Endothelial cell of umbilical vein (primary cell): ENCODE results near the gene TPCN1. TPM values are rescaled to one million over a fixed set of nuclear protein-coding genes. Genes with fewer than 3 reads are reported as not detected.

Source experiments
- BruUV-seq: library from RNA; stranded (reverse); fragments of 400-500 nt; replicated peaks from 2 replicates; lab custom pipeline; 2021; lab: Mats Ljungman, UMichigan
- CTCF ChIA-PET: fragments of 300-600, 350-600 bp; sonication (Branson Sonifier 250); formaldehyde crosslinking; loops from one replicate; lab custom pipeline; 2021; ENCODE audit warnings: antibody characterized with exemption, inconsistent platforms; lab: Charles Lee
- POLR2A ChIA-PET: fragments of 300-600, 350-600 bp; sonication (Branson Sonifier 250); formaldehyde crosslinking; loops from one replicate; lab custom pipeline; 2021; ENCODE audit warnings: antibody characterized with exemption, inconsistent platforms; lab: Charles Lee
- DNase-seq: peaks from one replicate; pipeline ENCODE4 v3.0.0-alpha.2; 2011; ENCODE audit warnings: low read depth, low spot score
- FAIRE-seq: peaks from 2 replicates; lab custom pipeline; 2011; peaks lifted over from hg19 to GRCh38; lab: Jason Lieb, UNC
- H2AFZ ChIP-seq: 2 replicates; pipeline ENCODE4 v1.6.0; 2012; ENCODE audit warnings: low read depth, low read length, control low read depth, inconsistent platforms
- H3K27ac ChIP-seq: 2 replicates; pipeline ENCODE4 v1.5.1; 2011; ENCODE audit warnings: low read depth, mild to moderate bottlenecking, control low read depth, low read length, moderate library complexity; ENCODE audit not compliant: insufficient read depth
- H3K27me3 ChIP-seq, 2 experiments: 2 replicates each; pipeline versions ENCODE4 v1.6.0 to v1.6.1; 2011; ENCODE audit warnings: low read length in 2 of 2, mixed read lengths in 1 of 2; ENCODE audit not compliant: control insufficient read depth in 2 of 2, insufficient read depth in 2 of 2
- H3K36me3 ChIP-seq, 2 experiments: 2 replicates in 1 of 2; 3 replicates in 1 of 2; pipeline ENCODE4 v1.5.1; 2011; ENCODE audit warnings: low read length in 2 of 2, mild to moderate bottlenecking in 1 of 2, moderate library complexity in 1 of 2; ENCODE audit not compliant: control insufficient read depth in 2 of 2, insufficient read depth in 2 of 2; ENCODE audit errors: extremely low read depth in 1 of 2
- H3K4me1 ChIP-seq: 3 replicates; pipeline ENCODE4 v1.5.1; 2011; ENCODE audit warnings: mild to moderate bottlenecking, low read length; ENCODE audit not compliant: control insufficient read depth, insufficient read depth; ENCODE audit errors: extremely low read depth
- H3K4me2 ChIP-seq: 2 replicates; pipeline ENCODE4 v1.6.1; 2011; ENCODE audit warnings: low read length, control low read depth, mixed read lengths; ENCODE audit not compliant: insufficient read depth
- H3K4me3 ChIP-seq, 3 experiments: fragments of 200-600 bp in 1 of 3; sonication (generic), shearing (Covaris generic) in 1 of 3; replicated peaks in 1 of 3; 2 replicates each; pipeline ENCODE4 v1.5.1; 2011 to 2016; ENCODE audit warnings: control low read depth in 3 of 3, low read length in 3 of 3, mild to moderate bottlenecking in 2 of 3, inconsistent platforms in 1 of 3, low read depth in 1 of 3, moderate library complexity in 1 of 3; ENCODE audit not compliant: insufficient read depth in 1 of 3
- H3K79me2 ChIP-seq: 2 replicates; pipeline ENCODE4 v1.6.0; 2012; ENCODE audit warnings: low read length, inconsistent platforms; ENCODE audit not compliant: control insufficient read depth, insufficient read depth
- H3K9ac ChIP-seq: replicated peaks from 2 replicates; pipeline ENCODE3; 2011; ENCODE audit warnings: low read length, control low read depth; ENCODE audit not compliant: insufficient read depth; ENCODE audit errors: extremely low read depth
- H3K9me1 ChIP-seq: replicated peaks from 3 replicates; pipeline ENCODE4 v1.6.0; 2011; ENCODE audit warnings: mild to moderate bottlenecking, low read length; ENCODE audit not compliant: control insufficient read depth, insufficient read depth; ENCODE audit errors: extremely low read depth
- H3K9me3 ChIP-seq: replicated peaks from 2 replicates; pipeline ENCODE4 v1.5.1; 2012; ENCODE audit warnings: low read length, inconsistent platforms; ENCODE audit not compliant: control insufficient read depth, insufficient read depth
- H4K20me1 ChIP-seq: replicated peaks from 2 replicates; pipeline ENCODE3; 2011; ENCODE audit warnings: mild to moderate bottlenecking, low read length; ENCODE audit not compliant: control insufficient read depth, insufficient read depth; ENCODE audit errors: extremely low read depth
- CTCF ChIP-seq, 2 donors: IDR thresholded peaks; 1 replicate in 1 of 2; 2 replicates in 1 of 2; pipeline ENCODE4 v1.5.1; 2011; ENCODE audit warnings: low read length in 2 of 2, mild to moderate bottlenecking in 2 of 2, moderate library complexity in 2 of 2, control low read depth in 1 of 2, inconsistent platforms in 1 of 2, low read depth in 1 of 2; ENCODE audit not compliant: insufficient read depth in 1 of 2; ENCODE audit errors: extremely low read depth in 1 of 2
- EZH2 ChIP-seq: IDR thresholded peaks from 2 replicates; pipeline ENCODE4 v1.6.1; 2012; ENCODE audit warnings: borderline replicate concordance, low read depth, mild to moderate bottlenecking, moderate library complexity, low read length, inconsistent platforms; ENCODE audit not compliant: severe bottlenecking
- FOS ChIP-seq: IDR thresholded peaks from 2 replicates; pipeline ENCODE4 v1.6.1; 2011; ENCODE audit warnings: mild to moderate bottlenecking, low read length, moderate library complexity, borderline replicate concordance; ENCODE audit not compliant: insufficient read depth
- GATA2 ChIP-seq: IDR thresholded peaks from 2 replicates; pipeline ENCODE4 v1.7.0; 2011; ENCODE audit warnings: low read depth, mild to moderate bottlenecking, moderate library complexity, mixed read lengths, low read length; ENCODE audit not compliant: insufficient read length, insufficient read depth
- JUN ChIP-seq: IDR thresholded peaks from 2 replicates; pipeline ENCODE4 v1.6.1; 2011; ENCODE audit warnings: borderline replicate concordance, low read depth; ENCODE audit not compliant: insufficient read length, insufficient read depth
- MYC ChIP-seq: IDR thresholded peaks from one replicate; pipeline ENCODE4 v1.6.1; 2011; ENCODE audit warnings: mild to moderate bottlenecking, low read depth, low read length
- POLR2A ChIP-seq: IDR thresholded peaks from 2 replicates; pipeline ENCODE4 v1.6.1; 2012; ENCODE audit warnings: low read depth, mild to moderate bottlenecking, control low read depth, low read length
- POLR2AphosphoS5 ChIP-seq: IDR thresholded peaks from 2 replicates; pipeline ENCODE4 v1.6.1; 2012; ENCODE audit warnings: low read depth, mild to moderate bottlenecking, control low read depth, low read length, moderate library complexity; ENCODE audit not compliant: insufficient read depth
- dilution Hi-C: fragments of 300-500 bp; cut with MboI; formaldehyde crosslinking; loops from one replicate; pipeline ENCODE4 v1.15.0; 2019; ENCODE audit warnings: low sequenced_read_pairs; ENCODE audit not compliant: extremely low pct_ligation_motif_present
- intact Hi-C: fragments of 100-400 bp; cut with micrococcal nuclease; formaldehyde crosslinking; loops from one replicate; pipeline ENCODE4 v1.10.0; 2022
- polyA plus RNA-seq, 4 experiments: library from polyadenylated mRNA; depleted of rRNA in 3 of 4; stranded (reverse) in 3 of 4; unstranded in 1 of 4; fragments of >200 nt; gene quantifications; 2 replicates each; pipeline versions ENCODE4 v1.2.1 to v1.2.3, GENCODE V29; 2011 to 2012; ENCODE audit warnings: missing spikeins in 1 of 4
- total RNA-seq: library from RNA; stranded (reverse); gene quantifications from 2 replicates; pipeline ENCODE4 v1.2.3, GENCODE V29; 2021
- TF ChIP-seq, protein P1 (sequence below): IDR thresholded peaks from 2 replicates; pipeline ENCODE4 v1.6.1; 2011; ENCODE audit not compliant: insufficient read depth, insufficient read length

TPCN1 gene
- total and polyA plus RNA-seq, 2 donors (not counting 3 experiments of a cell fraction or from before 2014, with no cell fraction given) = 19.5 to 28.3 TPM

DNA sequence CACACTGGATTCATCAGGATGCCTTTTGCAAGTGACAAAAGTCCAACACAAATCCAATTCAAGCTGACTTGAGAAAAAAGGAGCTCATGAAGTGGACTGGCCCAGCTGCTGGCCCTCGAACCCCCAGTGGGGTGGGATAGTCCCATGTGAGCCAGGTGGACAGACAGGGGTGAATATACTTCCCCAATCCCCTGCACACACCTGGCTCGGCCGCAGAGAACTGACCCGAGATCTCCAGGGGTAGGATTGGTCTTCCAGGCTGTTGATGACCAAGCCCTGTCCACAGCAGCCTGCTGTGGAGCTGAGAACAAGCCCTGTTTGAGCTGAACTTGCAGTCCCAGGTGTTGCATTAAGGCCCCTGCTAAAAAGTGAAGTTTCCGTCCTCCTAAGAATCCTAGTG lies 56.2 kb downstream of the TPCN1 start:
- no peak for TF ChIP-seq MYC
- H4K20me1 ChIP-seq = no peaks in the 10 kb centered on the region
- intact Hi-C loops = no loop called here
- H3K9me1 ChIP-seq = no peaks in the 10 kb centered on the region
- BruUV-seq = no TSS peak
- ChIA-PET POLR2A (interaction anchor here (0.6 kb wide), 1 partner anchor 12 kb away, joined by 3 read pairs; no protein-coding TSS in a partner anchor), CTCF (no interaction called here)
- dilution Hi-C loops = no loop called here
- no peaks in the 10 kb centered on the region for H3K9me3 ChIP-seq
- no peak overlapping the region for H2AFZ ChIP-seq
- H3K36me3 ChIP-seq = peaks cover 0 to 11% of the 10 kb centered on the region in 2 experiments
- no peaks in the 10 kb centered on the region for H3K79me2 ChIP-seq
- FAIRE-seq = no peak
- H3K9ac ChIP-seq = no peak overlapping the region
- no peaks in the 10 kb centered on the region for H3K27me3 ChIP-seq
- H3K4me2 ChIP-seq = no peak overlapping the region
- no peak overlapping the region for H3K4me3 ChIP-seq
- H3K4me1 ChIP-seq = no peaks in the 10 kb centered on the region
- DNase-seq = no peak
- H3K27ac ChIP-seq = no peak overlapping the region

GRCh38 chr12:113278141-113278540 lies 56.9 kb downstream of the TPCN1 start:
- DNase-seq (no peak), FAIRE-seq (no peak)
- dilution Hi-C loops (no loop called here), intact Hi-C loops (no loop called here)
- H3K9me1 ChIP-seq = no peaks in the 10 kb centered on the region
- BruUV-seq = no TSS peak
- H3K9me3 ChIP-seq = no peaks in the 10 kb centered on the region
- ChIA-PET CTCF (no interaction called here), POLR2A (no interaction called here)
- H3K4me1 ChIP-seq = no peaks in the 10 kb centered on the region
- H3K9ac ChIP-seq = no peak overlapping the region
- H3K36me3 ChIP-seq = peaks cover 0 to 8% of the 10 kb centered on the region in 2 experiments
- no peak for TF ChIP-seq JUN
- TF ChIP-seq GATA2 = no peak
- TF ChIP-seq, protein P1, sequence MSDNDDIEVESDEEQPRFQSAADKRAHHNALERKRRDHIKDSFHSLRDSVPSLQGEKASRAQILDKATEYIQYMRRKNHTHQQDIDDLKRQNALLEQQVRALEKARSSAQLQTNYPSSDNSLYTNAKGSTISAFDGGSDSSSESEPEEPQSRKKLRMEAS = no peak
- no peak for TF ChIP-seq POLR2AphosphoS5
- TF ChIP-seq POLR2A = no peak
- TF ChIP-seq MYC = no peak
- TF ChIP-seq FOS = no peak
- TF ChIP-seq EZH2 = no peak
- TF ChIP-seq CTCF (IDR thresholded peaks at IDR 0.05; ENCODE audit: extremely low read depth in 1 of 2, insufficient read depth in 1 of 2, low read depth in 1 of 2, low read length in 2 of 2) = no peak
- H3K4me2 ChIP-seq = no peak overlapping the region
- no peaks in the 10 kb centered on the region for H3K79me2 ChIP-seq
- no peak overlapping the region for H2AFZ ChIP-seq
- H3K27ac ChIP-seq = no peak overlapping the region
- no peaks in the 10 kb centered on the region for H3K27me3 ChIP-seq
- H3K4me3 ChIP-seq = no peak overlapping the region
- no peaks in the 10 kb centered on the region for H4K20me1 ChIP-seq
